Stimulated activated CD4-positive, alpha-beta T cell treated with anti-CD3 and anti-CD28 coated beads, Interleukin-1b, Interleukin-23, amount 100 ng/mL, for 4 hours (primary cell): ENCODE measurements around the gene MUC4.
"Not testable (repeated sequence)": the region's sequence is repeated elsewhere in the genome, so short reads cannot be mapped to it uniquely, and the experiment has no call there.

Experiments used
- DNase-seq, 2 donors: peaks; one replicate each; pipeline ENCODE4 v3.0.0-alpha.2; 2020; ENCODE audit warnings: low read depth in 2 of 2

Gene MUC4

DNA sequence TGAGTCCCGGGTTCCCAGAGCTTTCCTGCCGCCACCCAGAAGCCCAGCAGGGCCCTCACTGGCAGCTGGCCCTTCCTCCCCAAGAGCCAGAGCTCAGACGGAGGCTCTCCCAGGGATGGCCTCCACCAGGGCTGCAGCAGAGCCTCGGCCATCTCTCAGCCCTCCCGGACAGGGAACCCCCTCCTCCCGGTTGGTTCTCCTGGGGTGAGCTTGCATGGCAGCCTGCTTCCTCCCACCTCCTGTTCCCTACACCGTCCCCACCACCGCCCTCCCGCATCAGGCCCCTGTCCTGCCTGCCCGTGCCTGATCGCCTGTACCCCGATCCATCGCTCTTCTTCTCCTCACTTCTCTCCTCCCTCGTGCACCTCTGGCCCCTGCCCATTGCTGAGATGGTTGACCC, 24.1 kb upstream of the MUC4 start:
- DNase-seq: no peak

DNA sequence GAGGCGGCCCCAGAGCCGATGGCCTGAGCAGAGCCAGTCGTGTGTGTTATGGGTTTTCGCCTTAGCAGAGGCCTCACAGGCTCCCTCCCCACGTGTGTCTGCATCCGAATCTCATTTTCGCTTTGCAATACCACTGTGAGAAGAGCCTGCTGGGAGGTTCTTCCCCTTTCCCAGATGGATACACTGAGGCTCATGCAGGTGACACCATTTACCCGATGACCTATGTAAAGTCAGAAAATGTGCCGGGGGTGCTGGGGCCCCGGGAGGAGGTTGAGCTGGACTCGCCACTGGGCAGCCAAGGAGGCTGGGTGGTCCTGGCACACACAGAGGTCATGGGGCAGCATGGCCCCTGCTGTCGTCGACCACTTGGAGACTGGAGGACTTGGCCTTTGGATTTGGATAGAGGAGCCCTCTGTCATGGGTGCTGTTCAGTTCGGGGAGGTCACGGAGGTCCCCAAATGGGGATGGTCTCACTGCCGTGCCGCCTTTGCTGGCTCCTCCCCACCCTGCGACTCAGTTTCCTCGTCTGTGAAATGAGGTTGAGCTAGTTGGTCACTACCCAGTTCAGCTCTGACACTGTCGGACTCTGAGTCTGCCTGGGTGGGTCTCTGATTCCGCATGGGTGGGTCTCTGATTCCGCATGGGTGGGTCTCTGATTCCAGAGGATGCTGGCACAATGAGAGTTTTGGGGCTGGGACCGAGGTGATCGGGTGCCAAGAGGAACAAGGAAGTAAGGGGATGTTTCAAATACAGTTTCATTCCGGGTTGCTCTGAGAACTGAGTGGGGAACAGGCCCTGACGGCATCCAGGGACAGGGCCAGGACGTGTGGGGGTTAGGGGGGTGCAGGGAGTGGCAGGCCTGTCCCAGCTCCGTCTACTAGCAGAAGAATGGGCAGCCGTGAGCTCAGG, 23.2 kb upstream of the MUC4 start:
- DNase-seq: no peak

DNA sequence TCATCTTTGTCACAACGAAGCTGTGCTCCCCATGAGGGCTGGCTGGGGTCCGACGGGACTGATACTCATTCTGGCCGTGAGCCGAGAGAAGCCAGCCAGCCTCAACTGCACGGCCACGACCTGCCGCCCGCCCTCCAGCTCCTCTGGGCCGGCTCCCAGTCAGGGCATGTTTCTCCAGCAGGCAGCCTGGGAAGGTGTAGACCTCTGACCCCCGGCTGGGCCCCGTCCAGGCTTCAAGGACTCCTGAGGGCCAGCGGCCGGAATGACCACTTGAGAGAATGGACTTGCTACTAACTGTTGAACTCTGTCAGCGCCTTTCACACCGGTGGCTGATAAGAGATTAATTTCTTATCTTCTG, 18.1 kb upstream of the MUC4 start:
- DNase-seq: no peak

DNA sequence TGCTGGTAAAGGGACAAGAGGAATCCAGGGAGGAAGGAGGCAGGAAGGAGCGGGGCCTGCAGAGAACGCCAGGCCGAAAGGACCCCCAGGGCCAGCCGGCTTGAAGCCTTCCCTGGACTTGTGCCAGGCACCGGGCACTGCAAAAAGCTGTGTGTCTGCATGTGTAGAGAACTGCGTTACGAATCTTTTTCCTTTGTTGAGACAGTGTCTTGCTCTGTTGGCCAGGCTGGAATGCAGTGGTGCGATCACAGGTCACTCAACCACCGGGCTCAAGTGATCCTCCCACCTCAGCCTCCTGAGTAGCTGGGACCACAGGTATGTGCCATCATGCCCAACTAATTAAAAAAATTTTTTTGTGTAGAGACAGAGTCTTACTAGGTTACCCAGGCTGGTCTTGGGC, 17.0 kb upstream of the MUC4 start:
- no peak for DNase-seq

DNA sequence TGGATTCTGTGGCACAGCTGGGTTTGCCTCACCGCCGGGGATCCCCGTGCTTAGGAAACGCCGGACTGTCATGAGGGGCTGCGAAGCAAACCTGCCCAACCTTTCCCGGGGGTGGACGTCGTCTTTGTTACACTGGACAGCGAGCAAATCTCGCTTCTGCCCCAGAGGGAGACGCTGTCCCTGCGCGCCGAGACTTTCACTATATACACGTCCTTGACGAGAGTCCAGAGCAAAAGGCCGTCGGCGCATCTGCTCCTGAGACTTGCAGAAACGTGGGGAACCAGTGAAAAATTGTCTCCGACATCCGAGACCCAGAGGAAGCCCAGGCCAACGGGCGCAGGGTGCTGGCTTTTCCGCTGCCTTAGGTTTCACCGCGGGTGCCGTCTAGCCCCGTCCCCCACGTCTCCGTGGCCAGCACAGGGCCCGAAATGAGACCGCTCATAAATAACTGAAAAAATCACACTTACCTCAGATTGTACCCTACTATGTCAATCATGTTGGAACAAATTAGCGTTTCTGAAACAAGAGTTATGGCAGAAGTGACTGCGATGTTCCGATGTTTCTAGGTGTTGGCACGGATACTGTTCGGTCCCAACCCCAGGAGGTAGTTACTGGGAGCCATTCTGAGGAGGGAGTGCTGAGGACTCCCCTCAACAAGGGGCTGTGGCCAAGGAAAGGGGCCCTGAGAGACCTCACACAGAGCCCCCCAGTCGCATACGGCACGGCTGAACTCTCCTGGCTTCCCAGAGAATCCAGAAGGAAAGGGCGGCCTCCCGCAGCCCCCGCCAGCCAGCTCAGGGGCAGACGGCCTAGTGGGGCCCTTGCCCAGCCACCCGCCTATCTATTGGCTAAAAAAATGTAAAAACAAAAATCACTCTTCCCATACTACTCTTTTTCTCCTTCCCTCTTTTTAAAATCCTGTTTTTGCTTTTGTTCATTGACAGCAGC, 14.4 kb upstream of the MUC4 start:
- DNase-seq: no peak

DNA sequence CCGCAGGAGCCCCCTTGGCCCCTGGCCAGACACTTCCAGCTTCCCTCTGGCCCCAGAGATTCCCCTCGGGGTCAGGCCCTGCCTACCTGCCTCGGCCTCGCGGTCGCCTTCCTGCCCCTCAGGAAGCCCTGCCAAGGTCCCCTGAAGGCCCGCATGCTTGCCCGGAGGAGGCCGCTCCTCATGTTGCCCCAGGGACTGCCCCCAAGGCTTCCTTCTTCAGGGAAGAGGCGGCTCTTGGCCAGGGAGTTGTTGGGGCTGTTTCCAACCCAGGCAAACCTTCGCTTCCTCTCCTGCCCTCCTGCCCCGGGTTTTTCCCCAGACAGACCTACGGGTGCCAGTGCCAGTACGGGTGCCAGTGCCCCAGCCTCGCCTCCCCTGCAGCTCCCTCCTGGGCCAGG, 13.5 kb upstream of the MUC4 start:
- no peak for DNase-seq

DNA sequence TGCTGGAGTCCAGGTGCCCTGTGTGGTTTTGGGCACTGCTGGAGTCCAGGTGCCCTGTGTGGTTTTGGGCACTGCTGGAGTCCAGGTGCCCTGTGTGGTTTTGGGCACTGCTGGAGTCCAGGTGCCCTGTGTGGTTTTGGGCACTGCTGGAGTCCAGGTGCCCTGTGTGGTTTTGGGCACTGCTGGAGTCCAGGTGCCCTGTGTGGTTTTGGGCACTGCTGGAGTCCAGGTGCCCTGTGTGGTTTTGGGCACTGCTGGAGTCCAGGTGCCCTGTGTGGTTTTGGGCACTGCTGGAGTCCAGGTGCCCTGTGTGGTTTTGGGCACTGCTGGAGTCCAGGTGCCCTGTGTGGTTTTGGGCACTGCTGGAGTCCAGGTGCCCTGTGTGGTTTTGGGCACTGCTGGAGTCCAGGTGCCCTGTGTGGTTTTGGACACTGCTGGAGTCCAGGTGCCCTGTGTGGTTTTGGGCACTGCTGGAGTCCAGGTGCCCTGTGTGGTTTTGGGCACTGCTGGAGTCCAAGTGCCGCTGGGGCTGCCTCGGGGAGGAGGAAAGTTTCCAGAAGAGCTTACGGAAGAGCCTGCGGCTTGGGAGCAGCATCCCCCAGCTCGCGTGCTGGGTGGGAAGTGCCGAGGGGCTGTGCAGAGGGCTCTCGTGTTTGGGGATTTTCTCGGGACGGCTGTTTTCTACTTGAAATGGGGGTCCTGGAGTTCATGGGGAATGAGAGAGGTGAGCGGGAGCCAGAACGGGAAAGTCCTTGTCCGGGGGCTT, 12.9 kb upstream of the MUC4 start:
- DNase-seq: not testable (repeated sequence)

DNA sequence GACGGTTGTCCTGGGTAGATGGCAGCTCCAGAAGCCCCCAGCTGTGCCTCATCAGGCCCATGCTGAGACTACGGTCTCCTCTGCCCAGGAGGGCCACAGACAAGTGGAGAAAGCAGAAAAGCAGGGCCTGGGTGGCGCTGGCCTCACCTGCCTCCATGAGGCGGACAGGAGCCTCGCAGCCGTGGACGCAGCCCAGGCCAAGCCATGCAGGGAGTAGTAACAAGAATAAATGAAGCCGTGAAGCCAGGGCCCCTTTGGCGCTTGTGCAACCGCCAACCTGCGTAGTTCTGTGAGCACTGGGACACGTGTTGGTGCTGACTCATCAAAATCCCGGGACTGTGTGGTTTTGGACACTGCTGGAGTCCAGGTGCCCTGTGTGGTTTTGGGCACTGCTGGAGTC, 12.3 kb upstream of the MUC4 start:
- no peak for DNase-seq

DNA sequence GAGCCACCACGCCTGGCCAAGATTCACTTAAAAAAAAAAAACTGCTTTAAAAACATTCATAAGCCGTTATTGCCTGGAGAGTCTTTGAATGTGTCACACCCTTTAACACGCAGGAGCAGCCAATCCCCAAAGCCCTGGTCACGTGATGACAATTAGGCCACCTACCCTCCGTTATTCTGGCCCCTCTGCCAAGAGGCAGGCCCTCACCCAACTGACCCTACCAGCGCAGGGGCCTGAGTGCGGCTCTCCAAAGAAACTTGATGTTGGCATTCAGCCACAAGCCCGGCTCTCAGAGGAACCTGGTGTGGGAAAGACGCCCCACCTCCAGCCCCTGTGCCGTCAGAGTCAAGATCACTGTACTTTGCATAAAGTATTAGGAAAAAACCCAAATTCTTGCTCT, 11.6 kb upstream of the MUC4 start:
- DNase-seq: no peak

DNA sequence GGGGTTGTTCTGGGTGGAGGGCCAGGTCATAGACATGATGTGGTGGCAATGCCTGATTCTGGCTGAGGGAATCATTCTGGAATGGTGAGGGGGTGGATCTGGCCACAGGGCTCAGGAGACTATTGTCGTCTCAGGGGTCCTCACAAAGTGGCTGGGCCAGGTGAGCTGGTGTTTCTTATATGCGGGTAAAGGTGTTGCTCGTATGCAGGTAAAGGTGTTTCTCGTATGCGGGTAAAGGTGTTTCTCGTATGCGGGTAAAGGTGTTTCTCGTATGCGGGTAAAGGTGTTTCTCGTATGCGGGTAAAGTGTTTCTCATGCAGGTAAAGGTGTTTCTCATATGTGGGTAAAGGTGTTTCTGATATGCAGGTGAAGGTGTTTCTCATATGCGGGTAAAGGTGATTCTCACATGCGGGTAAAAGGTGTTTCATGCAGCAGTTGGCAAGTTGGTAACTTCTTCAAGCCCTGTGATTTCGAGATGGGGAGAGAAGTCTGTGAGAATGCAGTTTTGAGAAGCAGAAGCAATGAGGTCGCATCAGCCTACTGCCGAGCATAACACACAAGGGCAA, 10.5 kb upstream of the MUC4 start:
- no peak for DNase-seq

DNA sequence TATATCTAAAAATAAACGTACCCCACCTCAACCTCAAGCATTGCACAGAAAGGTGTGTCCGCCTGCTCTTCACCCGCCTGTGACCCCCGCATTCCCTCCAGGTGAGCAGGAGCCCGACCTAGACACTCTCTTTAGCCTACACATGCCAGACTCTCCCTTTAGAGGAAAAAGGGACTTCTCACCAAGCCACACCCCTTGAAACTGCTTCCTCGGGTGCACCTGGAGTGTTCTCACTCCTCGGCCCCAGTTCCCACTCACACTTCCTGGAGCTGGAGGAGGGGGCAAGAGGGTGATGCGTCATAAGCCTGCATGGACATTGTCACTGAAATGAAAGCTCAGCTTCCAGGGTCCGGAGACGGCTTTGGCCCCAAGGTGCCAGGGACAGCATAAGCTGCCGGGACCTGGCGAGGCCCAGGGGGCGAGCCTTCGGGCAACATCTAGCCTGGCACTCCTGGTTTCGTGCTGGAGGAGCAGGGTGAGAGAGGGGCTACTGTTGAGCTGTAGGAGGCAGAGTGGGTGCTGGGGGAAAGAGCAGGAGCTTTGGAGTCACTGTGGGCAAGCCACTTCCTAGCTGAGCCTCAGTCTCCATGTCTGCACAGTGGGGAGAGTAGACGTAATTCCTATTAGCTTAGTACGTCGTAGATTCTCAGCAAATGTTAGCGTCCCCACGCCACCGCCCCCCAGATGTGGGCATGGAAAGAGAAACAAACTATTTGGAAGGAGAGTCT, 9.8 kb upstream of the MUC4 start:
- no peak for DNase-seq

DNA sequence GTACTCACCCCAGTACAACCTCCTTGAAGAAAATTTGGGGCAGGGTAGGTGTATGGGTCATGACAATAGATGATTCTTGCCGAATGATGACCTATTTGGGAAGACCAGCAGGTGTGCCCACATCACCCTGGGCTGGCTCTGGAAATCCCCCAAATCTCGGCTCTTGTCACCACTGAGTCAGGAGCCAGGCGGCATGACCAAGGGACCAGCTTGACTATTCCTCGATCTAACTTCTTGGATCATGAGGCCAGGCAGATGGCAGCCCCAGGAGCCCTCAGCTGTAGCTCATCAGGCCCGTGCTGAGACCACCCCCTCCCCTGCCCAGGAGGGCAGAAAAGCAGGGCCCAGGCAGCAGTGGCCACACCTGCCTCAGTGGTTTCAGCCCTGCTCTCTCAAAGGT, 9.2 kb upstream of the MUC4 start:
- no peak for DNase-seq

DNA sequence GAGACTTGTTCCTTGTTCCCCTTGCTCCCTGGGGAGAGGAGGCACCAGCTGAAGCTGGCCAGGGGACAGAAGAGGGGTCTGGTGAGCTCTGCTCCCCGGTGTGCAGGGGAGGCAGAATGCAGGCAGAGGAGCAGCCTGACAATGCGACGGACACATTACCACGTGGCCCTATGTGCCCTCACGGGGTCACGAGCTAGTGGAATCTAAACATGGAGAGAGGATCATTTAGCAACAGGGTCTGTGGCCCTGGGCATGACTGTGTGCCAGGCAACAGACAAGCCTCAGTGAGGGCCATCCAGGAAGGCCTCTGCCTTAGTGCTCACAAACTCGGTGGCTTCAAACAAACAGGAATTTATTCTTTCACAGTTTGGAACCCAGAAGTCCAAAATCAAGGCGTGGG, 8.5 kb upstream of the MUC4 start:
- DNase-seq: no peak

DNA sequence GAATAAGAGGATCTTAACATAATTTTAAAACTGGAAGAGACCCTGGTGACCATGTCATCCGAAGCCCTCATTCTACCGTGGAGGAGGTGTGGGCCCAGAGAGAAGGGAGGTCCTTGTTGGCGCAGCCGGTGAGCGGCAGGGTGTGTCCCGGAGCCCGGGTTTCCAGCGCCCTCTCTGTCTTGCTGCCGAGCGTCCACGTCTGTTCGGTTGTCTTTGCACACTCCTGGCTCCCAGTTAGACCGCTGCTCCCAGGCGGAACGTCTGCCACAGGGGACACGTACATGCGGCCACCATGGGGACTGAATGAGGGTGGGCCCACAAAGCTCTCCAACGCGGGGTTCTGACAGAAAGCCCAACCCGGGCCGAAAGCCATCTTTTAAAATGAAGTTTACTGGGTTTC, 6.6 kb upstream of the MUC4 start:
- DNase-seq: no peak

DNA sequence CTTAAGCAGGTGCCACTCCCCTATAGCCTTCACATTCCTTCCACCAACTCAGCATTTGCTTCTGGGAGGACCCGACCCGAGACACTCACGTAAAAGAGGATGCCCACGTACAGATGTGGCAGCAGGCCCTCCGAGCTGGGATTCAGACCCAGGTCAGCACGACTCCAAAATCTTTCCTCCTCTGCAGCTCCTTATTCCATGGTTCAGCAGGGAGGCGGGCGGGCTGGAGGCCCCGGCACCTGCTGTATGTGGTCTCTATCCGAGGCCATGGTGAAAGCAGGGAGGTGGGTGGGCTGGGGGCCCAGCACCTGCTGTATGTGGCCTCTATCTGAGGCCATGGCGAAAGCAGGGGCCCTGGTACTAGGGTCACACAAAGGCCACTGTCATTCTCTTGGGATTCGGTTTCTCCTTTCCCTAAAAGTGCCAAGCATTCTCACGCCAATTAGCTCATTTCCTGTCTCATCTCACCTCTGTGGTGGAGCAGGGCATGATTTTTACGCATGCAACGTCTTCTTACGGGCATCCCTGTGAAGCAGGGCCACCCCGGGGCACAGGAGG, 5.9 kb upstream of the MUC4 start:
- no peak for DNase-seq

DNA sequence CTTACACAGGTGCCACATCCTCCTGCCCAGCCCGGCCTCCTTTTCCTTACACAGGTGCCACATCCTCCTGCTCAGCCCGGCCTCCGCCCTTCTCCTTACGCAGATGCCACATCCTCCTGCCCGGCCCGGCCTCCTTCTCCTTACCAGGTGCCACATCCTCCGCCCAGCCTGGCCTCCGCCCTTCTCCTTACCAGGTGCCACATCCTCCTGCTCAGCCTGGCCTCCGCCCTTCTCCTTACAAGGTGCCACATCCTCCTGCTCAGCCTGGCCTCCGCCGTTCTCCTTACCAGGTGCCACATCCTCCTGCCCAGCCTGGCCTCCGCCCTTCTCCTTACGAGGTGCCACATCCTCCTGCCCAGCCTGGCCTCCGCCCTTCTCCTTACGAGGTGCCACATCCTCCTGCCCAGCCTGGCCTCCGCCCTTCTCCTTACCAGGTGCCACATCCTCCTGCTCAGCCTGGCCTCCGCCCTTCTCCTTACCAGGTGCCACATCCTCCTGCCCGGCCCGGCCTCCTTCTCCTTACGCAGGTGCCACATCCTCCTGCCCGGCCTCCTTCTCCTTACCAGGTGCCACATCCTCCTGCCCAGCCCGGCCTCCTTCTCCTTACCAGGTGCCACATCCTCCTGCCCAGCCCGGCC, 4.7 kb upstream of the MUC4 start:
- not testable (repeated sequence) for DNase-seq

DNA sequence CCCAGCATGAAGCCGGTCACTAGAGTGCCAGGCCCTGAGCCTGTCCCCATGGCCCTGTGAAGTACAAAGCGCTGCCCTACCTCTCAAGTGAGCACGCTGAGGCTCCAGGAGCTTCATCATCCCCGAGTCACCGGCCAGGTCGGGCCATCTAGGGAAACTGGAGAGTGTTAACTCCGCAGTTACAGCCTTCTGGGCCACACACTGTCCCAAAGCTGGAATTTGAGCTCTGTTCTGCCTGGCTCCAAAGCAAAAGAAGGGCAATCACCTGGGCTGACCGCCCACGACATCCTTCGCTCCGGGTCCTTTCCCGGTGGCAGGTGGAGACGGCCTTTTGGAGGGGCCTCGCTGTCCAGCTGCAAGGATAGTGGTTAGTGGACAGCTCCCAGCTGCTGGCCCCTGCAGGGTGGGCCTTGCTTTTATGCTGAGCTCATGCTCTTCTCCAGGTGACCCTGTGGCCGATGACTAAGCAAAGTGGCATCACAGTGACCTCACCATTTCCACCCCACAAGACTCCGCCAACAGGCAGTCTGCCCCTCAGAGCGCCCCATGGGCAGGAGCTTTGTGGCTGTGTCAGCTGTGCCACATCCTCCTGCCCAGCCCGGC, 3.5 kb upstream of the MUC4 start:
- no peak for DNase-seq

DNA sequence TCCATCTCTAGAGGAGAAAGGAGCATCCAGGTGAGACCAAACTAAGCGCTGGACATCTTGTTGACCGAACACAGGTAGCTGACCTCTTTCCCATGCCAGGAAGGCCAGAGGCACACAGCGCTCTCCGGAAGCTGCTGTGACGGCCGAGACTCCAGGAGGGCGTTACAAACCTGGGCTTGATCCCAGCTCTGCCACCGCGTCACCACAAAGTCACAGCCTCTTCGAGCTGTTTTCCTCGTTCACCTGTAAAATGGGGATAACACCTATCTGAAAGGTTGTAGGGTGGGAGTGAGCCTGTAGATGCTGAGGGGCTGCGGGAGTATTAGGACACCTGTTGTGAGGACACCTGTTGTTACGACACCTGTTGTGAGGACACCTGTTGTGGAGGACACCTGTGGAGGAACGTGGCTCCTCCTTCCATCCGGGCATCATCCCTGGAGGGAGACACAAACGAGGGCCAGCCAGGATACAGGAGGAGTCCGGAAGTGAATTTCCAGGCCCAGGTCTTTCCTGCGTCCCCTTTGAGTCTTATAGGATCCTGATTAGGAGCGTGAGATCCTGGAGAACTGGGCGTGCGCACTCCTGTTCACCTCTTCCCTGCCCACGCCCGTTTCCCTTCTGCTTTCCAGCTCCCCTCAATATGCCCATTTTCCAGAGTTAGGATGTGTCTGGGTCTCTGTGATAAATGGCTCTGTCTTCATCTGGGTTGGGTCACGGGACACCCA, 2.3 kb upstream of the MUC4 start:
- DNase-seq: no peak

DNA sequence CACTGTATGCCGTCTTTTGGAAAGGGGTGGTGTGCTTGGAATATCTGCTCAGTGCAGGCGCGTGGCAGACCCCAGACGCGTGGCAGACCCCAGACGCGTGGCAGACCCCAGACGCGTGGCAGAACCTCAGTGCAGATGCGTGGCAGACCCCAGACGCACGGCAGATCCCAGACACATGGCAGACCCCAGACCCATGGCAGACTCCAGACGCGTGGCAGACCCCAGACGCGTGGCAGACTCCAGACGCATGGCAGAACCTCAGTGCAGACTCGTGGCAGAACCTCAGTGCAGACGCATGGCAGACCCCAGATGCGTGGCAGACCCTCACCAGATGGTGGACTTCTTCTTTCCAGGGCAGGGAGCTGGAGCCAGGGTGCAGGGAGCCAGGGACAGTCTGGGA, 637 bp upstream of the MUC4 start:
- no peak for DNase-seq
